GM12872 (cell line): ENCODE data around the gene COL5A2.

Experiments used
- TF ChIP-seq, protein P1 (sequence below): IDR thresholded peaks from 3 replicates; pipeline ENCODE4 v1.5.1; 2011; ENCODE audit warnings: low read depth, mild to moderate bottlenecking, low read length, moderate library complexity; ENCODE audit not compliant: insufficient read depth

COL5A2 gene

GRCh38 chr2:189157939-189158338 lies 21.6 kb downstream of the COL5A2 start:
- TF ChIP-seq, protein P1, sequence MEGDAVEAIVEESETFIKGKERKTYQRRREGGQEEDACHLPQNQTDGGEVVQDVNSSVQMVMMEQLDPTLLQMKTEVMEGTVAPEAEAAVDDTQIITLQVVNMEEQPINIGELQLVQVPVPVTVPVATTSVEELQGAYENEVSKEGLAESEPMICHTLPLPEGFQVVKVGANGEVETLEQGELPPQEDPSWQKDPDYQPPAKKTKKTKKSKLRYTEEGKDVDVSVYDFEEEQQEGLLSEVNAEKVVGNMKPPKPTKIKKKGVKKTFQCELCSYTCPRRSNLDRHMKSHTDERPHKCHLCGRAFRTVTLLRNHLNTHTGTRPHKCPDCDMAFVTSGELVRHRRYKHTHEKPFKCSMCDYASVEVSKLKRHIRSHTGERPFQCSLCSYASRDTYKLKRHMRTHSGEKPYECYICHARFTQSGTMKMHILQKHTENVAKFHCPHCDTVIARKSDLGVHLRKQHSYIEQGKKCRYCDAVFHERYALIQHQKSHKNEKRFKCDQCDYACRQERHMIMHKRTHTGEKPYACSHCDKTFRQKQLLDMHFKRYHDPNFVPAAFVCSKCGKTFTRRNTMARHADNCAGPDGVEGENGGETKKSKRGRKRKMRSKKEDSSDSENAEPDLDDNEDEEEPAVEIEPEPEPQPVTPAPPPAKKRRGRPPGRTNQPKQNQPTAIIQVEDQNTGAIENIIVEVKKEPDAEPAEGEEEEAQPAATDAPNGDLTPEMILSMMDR, result no peak

DNA sequence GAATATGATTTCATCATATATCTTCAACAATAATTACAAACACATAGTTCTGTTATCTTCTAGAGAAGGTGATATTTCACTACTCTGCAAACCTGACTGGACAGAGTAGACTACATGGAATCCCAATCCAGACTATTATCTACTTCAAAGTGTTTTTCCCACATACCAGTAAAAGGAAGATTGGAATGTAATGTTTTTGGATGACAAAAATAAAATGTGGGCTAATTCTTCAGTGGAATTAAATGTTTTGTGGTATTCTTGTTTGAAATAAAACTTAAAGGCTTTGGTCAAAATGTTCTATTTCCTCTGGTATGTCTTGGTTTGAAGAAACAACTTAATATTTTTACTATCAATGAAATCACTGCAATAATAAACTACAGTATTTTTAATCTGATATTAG lies 22.1 kb downstream of the COL5A2 start:
- TF ChIP-seq, protein P1, result no peak

DNA sequence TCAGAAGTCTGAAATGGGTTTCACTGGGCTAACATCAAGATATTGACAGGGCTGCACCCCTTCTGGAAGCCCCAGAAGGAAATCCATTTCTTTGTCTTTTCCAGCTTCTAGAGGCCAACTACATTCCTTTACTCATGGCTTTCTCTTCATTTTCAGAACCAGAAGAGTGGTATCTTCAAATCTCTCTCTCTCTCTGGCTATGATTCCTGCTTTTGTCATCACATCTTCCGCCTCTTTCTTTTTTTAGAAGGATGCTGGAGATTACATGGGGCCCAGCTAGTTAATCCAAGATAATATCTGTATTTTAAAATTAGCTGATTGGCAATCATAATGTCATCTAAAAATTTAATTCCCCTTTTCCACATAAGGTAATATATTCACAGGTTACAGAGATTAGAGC lies 23.8 kb downstream of the COL5A2 start:
- TF ChIP-seq, protein P1, result no peak

DNA sequence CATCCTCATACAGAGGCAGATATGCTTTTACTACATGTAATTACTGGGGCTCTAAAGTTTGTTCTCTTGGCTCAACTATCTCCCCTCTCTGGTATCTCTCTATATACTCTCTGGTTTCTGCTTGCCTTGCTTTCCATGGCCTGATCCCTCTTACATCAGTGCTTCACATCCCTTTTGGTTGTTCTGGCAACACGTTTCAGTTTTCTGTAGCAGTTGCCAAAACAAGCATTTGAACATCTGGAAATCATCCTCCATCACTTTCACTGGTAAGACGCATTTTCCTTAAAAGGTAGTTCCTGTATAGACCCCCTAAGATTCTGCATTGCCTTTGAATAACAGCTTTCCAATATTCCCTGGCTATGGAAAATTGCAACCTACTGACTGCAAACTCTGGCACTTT lies 25.9 kb downstream of the COL5A2 start:
- TF ChIP-seq, protein P1, result no peak

- TF ChIP-seq, protein P1, result no peak
Observed at GRCh38 chr2:189152483-189152882, 27.1 kb downstream of the COL5A2 start.

- TF ChIP-seq, protein P1, result no peak
Observed at GRCh38 chr2:189151906-189152305, 27.7 kb downstream of the COL5A2 start.

DNA sequence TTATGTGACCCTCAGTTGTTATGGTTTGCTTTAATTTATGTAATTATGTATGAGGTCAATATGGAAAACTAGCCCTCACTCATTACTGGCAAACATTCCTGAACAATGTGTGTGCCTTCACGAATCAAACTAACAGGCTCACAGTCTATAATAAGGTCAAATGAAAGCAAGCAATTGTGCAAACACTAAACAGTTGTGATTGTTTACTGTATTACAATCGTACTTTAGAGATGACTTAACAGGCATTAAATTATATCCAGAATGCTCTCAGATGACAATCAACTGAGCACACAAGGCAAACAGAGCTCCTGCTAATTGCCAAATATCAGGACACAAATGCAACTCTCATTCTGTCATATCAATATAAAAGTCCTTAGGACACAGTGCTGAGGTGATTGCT lies 29.5 kb downstream of the COL5A2 start:
- TF ChIP-seq, protein P1, result no peak

- TF ChIP-seq, protein P1, result no peak
Observed at GRCh38 chr2:189147989-189148388, 31.6 kb downstream of the COL5A2 start.
